ENCODE measurements around the gene SERPINB5.

The SERPINB5 gene

DNA sequence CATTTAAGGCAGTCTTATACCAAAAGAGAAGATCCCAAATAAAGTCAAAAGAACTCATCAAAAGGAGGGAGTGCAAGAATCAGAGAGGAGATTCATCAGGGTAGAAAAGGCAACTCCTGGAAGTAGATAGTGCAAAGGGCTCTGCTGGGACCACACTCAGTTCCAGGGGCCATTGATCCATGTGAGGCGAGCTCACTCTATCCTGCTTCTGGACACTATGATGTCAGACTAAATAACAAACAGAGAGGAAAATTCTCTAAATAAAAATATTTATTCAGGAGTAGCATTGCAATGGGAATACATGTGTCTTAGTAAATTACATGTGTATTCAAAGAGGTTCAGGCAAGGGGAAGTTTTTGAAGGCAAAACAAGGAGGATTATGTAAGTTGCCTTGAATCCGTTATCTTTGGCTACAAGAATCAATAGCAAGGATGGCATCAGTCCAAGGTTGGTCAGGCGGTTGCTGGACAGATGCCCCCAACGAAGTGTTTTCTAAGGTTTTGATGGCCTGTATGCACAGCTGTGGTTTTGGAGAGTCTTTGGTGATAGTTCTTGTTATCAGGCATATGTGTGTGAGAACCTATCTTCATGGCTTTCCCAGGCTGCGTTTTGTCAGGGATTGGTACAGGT, 52.2 kb downstream of the SERPINB5 start:
- no peak for DNase-seq (ENCODE audit: low spot score)

DNA sequence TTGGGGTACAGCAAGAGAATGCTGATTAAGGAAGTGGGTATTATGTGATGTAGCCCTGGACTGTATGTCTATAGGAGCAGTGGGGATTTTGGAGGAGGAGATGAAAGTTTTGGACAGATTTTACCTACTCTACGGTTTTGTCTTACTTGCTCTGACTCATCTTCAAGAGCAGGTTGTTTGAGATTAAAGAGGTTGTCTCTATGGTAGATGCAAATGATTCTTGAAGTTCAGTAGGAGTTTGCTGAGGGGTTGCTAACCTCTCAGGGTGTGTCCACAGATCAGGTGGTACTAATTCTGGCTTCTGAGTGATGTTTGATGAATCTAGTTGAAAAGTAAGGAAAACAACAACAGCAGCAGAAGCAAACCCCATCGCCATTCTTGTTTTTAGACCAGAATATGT, 55.7 kb downstream of the SERPINB5 start:
- DNase-seq (ENCODE audit: low spot score): no peak

DNA sequence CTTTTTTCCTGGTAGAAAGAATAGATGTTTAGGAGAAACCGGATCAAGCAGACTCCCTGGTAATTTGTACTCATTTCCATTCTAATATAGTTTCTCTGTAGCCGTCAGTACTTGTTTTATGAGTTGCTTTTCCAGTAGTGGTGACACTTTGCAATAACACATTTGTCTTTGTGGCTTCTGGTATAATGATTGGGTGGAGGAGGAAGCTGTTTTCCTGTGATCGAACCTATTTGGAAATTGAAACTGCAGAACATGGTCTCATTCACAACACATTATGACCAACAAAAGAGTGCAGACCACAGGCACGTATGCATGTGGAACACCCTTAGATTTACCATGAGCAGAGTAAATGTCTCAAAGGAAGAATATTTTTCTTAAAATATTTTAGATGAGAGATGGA, 57.9 kb downstream of the SERPINB5 start:
- no peak for DNase-seq (ENCODE audit: low spot score)

DNA sequence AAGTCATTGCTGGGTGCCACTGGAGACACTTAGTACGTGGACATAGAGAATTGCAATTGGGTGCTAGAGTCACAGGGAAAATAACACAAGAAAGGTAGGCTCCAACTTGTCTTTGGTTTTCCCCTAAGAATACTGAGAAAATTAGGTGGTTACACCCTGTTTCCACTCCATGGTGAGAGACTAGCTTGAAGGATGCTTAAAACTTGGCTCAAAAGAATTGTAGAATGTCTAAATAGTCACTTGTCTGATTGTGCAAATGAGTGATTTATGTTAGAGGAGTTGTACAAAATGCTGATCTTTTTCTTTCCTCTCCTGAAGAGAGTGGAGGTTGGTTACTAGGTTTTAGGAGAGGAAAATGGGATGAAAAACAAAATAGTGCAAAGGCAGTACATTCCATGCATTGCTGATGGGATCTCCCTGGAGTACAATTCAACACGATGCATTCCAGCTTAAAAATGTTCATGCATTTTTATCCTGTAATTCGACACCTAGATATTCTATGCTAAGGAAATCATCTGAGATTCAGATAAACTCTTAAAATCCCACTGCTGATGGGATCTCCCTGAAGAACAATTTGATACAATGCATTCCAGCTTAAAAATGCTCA, 63.2 kb downstream of the SERPINB5 start:
- no peak for DNase-seq (ENCODE audit: low spot score)

DNA sequence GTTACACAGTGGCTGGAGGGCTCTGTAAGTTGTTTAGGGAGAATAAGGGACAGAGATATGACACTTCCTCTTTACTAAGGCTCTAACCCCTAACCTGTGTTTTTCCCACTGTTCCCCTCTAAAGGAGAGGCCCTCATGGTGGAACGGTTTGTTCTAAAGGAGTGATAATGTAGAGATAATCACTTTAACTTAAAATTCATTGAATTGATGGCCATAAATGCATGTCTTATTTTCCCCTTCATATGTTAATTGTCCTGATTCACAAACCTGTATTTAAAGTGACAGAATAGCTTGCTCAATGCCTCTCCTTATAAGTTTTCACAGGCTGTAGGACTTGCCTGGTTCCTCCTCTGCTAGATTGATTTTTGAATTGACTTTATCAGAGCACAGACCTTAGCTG, 65.3 kb downstream of the SERPINB5 start, which contains the start of gene SERPINB12:
SERPINB12 (plus strand) TSS at position 301 of the 400 bp plus-strand sequence. CDS start 13,791 bp downstream, outside the sequence.
- DNase-seq (ENCODE audit: low spot score): no peak

DNA sequence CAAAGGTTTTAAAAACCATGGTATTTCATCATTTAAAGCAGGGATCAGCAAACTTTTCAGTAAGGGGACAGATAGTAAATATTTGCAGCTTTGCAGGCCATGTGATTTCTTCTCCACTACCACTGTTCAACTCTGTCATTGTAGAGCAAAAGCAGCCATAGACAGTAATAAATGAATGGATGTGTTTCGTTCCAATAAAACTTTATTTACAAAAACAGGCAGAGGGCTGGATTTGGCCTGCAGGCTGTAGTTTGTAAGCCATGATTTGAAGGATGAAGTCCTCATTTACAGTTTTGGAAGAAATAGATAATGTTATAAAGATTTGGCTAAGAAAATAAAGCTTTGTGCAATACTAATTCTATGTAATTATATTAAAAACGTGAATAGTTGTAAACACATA, 67.3 kb downstream of the SERPINB5 start:
- no peak for DNase-seq (ENCODE audit: low spot score)

DNA sequence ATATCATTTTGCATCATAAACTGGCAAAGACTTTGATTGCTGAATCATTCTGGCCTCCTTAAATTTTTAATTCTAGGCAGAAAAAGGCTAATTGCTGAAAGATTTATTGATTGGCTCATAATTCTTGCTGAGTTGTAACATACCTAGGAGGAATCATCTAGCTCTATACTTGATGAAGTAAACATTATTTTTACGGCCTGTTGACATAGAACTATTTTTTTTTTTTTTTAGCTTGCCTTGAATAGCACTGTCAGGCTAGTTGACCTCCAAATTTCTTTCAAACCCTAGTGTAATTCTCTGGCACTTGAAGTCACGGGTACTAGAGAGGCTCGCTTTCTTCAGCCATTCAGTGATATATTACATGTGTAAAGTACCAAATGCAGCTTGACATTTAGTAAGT, 68.2 kb downstream of the SERPINB5 start:
- DNase-seq (ENCODE audit: low spot score): no peak

DNA sequence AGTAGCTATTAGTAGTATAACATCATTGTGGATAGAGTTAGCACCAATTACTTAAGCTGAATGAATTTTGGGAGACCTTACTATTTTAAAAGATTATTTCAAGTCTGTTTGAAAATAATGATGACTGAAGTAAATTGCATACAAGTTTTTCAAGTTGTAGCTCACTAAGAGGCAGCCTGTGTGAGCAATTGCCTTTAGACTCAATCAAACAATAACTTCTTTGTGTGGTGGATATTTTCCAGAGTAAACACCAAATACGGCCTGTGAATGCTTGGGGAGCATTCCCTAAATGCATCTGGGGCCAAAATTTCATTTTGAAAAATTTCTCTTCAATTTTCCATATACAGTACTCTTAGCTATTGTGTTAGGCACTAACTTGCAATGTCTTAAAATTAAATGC, 73.3 kb downstream of the SERPINB5 start:
- no peak for DNase-seq (ENCODE audit: low spot score)

DNA sequence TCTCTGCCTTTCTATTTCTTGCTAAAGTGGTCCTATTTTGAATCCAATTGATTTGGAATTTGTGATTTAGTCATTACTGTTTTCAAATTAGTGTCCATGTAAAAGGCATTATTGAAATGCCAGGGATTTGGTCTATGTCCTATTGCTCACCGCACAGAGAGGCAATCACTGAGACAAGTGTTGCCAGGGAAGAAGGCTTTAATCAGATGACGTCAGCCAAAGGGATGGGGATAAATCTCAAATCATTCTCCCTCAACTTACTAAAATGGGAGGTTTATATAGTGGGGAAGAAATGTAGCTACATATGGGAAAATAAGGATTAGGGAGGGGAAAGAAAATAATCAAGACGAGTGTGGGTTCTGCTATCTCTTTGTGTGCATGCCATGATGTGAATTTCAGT, 75.0 kb downstream of the SERPINB5 start:
- DNase-seq (ENCODE audit: low spot score): no peak

DNA sequence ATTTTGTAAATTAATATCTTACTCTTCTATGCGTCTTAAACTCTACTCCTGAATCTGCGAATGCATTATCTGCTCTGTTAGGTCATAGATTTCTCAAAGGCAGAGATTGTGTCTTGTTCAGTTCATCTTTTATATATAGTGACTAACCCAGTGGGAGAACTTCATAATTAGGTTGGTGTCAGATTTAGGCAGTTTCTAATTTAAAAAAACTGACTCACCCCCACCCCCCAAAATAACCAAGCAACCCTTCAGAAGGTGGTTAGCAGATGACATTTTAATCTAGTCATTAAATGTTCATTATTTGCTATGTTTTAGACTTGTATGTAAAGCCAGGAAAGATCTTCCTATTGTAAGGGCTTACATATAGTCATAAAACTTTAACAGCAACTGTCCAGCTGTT, 75.8 kb downstream of the SERPINB5 start:
- DNase-seq (ENCODE audit: low spot score): no peak

DNA sequence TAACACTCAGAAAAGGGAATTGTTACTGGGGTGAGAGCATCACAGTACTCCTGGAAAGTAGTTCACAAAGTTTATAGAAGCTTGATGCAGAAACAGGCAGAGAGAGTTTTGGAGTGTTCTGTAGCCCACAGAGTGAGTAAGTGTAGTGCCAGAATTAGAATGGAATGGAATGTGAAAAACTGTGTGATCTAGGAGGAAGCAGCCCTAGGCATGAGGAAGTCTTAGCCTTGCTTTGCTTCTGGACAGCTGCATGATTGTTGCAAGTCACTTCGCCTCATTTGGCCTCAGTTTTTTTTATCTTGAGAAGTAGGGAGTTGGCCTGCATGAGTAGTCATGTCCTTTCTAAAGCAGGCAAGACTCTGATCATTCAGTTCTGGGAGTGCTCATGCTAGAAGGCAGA, 76.3 kb downstream of the SERPINB5 start:
- DNase-seq (ENCODE audit: low spot score): no peak
